Renal pelvis (tissue), 12 donors: Measurements from ENCODE around the gene DDX42. TPM values are rescaled to one million over a fixed set of nuclear protein-coding genes. Genes with fewer than 3 reads are reported as not detected.

Experiments
- DNase-seq: peaks from one replicate; pipeline ENCODE4 v3.0.0-alpha.2; 2013
- long read RNA-seq, 16 experiments: transcript quantifications; one replicate each; lab custom pipeline, GENCODE V29; 2026
- polyA plus RNA-seq, 3 donors: library from polyadenylated mRNA; unstranded; fragments of 120-200 nt; gene quantifications; one replicate each; pipeline ENCODE4 v1.2.1, GENCODE V29; 2013; ENCODE audit not compliant: insufficient read length in 3 of 3

Gene DDX42
- polyA plus RNA-seq: 100 to 1,000 TPM; 158 to 225 (median 211) TPM
- long read RNA-seq, donor 1, full-length matches to known transcripts: 66 of 66 reads
- long read RNA-seq, donor 1, partial matches to known transcripts: 0 of 66 reads
- long read RNA-seq, donor 1, other reads (novel, unspliced or antisense): 0 of 66 reads
- long read RNA-seq, donor 2, full-length matches to known transcripts: 61 of 61 reads
- long read RNA-seq, donor 2, partial matches to known transcripts: 0 of 61 reads
- long read RNA-seq, donor 2, other reads (novel, unspliced or antisense): 0 of 61 reads
- long read RNA-seq, donor 3, transcript DDX42-214 (1 exons, 2,244 nt): major isoform, 56 of 66 reads
- long read RNA-seq, donor 3, partial matches to known transcripts: 0 of 66 reads
- long read RNA-seq, donor 3, other reads (novel, unspliced or antisense): 0 of 66 reads
- long read RNA-seq, donor 4, full-length matches to known transcripts: 67 of 67 reads
- long read RNA-seq, donor 4, partial matches to known transcripts: 0 of 67 reads
- long read RNA-seq, donor 4, other reads (novel, unspliced or antisense): 0 of 67 reads
- long read RNA-seq, donor 5, transcript DDX42-214 (1 exons, 2,244 nt): major isoform, 24 of 54 reads
- long read RNA-seq, donor 5, partial matches to known transcripts: 26 of 54 reads
- long read RNA-seq, donor 5, other reads (novel, unspliced or antisense): 0 of 54 reads
- long read RNA-seq, donor 6, full-length matches to known transcripts: 85 of 92 reads
- long read RNA-seq, donor 6, partial matches to known transcripts: 7 of 92 reads
- long read RNA-seq, donor 6, other reads (novel, unspliced or antisense): 0 of 92 reads
- long read RNA-seq, donor 7, transcript DDX42-214 (1 exons, 2,244 nt): major isoform, 60 of 68 reads
- long read RNA-seq, donor 7, partial matches to known transcripts: 0 of 68 reads
- long read RNA-seq, donor 7, other reads (novel, unspliced or antisense): 0 of 68 reads
- long read RNA-seq, donor 8, full-length matches to known transcripts: 37 of 37 reads
- long read RNA-seq, donor 8, partial matches to known transcripts: 0 of 37 reads
- long read RNA-seq, donor 8, other reads (novel, unspliced or antisense): 0 of 37 reads
- long read RNA-seq, donor 9, full-length matches to known transcripts: 89 of 89 reads
- long read RNA-seq, donor 9, partial matches to known transcripts: 0 of 89 reads
- long read RNA-seq, donor 9, other reads (novel, unspliced or antisense): 0 of 89 reads
- long read RNA-seq, donor 10, transcript DDX42-214 (1 exons, 2,244 nt): major isoform, 71 of 80 reads
- long read RNA-seq, donor 10, partial matches to known transcripts: 0 of 80 reads
- long read RNA-seq, donor 10, other reads (novel, unspliced or antisense): 0 of 80 reads
- long read RNA-seq, donor 11, transcript DDX42-214 (1 exons, 2,244 nt): major isoform, 42 of 52 reads
- long read RNA-seq, donor 11, partial matches to known transcripts: 5 of 52 reads
- long read RNA-seq, donor 11, other reads (novel, unspliced or antisense): 0 of 52 reads
- long read RNA-seq, donor 12, full-length matches to known transcripts: 133 of 145 reads
- long read RNA-seq, donor 12, partial matches to known transcripts: 12 of 145 reads
- long read RNA-seq, donor 12, other reads (novel, unspliced or antisense): 0 of 145 reads
- long read RNA-seq, donor 13, transcript DDX42-214 (1 exons, 2,244 nt): major isoform, 83 of 92 reads
- long read RNA-seq, donor 13, partial matches to known transcripts: 5 of 92 reads
- long read RNA-seq, donor 13, other reads (novel, unspliced or antisense): 0 of 92 reads
- long read RNA-seq, donor 14: 0 reads
- long read RNA-seq, donor 15: 0 reads
- long read RNA-seq, donor 16, transcript DDX42-214 (1 exons, 2,244 nt): major isoform, 103 of 113 reads
- long read RNA-seq, donor 16, partial matches to known transcripts: 0 of 113 reads
- long read RNA-seq, donor 16, other reads (novel, unspliced or antisense): 0 of 113 reads

GRCh38 chr17:63774141-63774968 lies at the start of gene DDX42:
Gene DDX42, plus strand, starts transcription at chr17:63774170. Its CDS starts 12,880 bp downstream, at chr17:63787050.
- DNase-seq: peak; percentile 52

- DNase-seq: no peak
Observed at GRCh38 chr17:63735691-63736090, 38.3 kb upstream of the DDX42 start.

GRCh38 chr17:63740464-63741142 lies 33.4 kb upstream of the DDX42 start:
- peak; percentile 8 for DNase-seq

GRCh38 chr17:63741143-63741407 lies 32.9 kb upstream of the DDX42 start:
- DNase-seq: no peak

- DNase-seq: peak; percentile 98
Observed at GRCh38 chr17:63741408-63742173, 32.4 kb upstream of the DDX42 start, which contains the start of gene STRADA. Gene STRADA, minus strand, starts transcription at chr17:63741799. Its CDS starts 13,430 bp downstream, at chr17:63728369.

- no peak for DNase-seq
Observed at GRCh38 chr17:63751806-63752205, 22.2 kb upstream of the DDX42 start.

- DNase-seq: no peak
Observed at GRCh38 chr17:63752707-63753106, 21.3 kb upstream of the DDX42 start.

GRCh38 chr17:63753215-63753614 lies 20.8 kb upstream of the DDX42 start:
- DNase-seq: no peak

GRCh38 chr17:63754046-63754445 lies 19.9 kb upstream of the DDX42 start:
- DNase-seq: no peak

- no peak for DNase-seq
Observed at GRCh38 chr17:63758428-63758827, 15.5 kb upstream of the DDX42 start.

GRCh38 chr17:63760771-63761539 lies 13.0 kb upstream of the DDX42 start:
- DNase-seq: no peak

GRCh38 chr17:63762161-63763078 lies 11.6 kb upstream of the DDX42 start:
- DNase-seq: no peak

- no peak for DNase-seq
Observed at GRCh38 chr17:63764716-63765115, 9.3 kb upstream of the DDX42 start.

GRCh38 chr17:63766754-63767153 lies 7.2 kb upstream of the DDX42 start:
- DNase-seq: no peak

- no peak for DNase-seq
Observed at GRCh38 chr17:63768433-63768832, 5.5 kb upstream of the DDX42 start.

- DNase-seq: peak; percentile 17
Observed at GRCh38 chr17:63772801-63773271, 1.1 kb upstream of the DDX42 start.
